ENCODE measurements around the gene MYLK4. TPM values are rescaled to one million over a fixed set of nuclear protein-coding genes. Genes with fewer than 3 reads are reported as not detected.

Gene MYLK4
- total and polyA plus RNA-seq, 8 donors = 0.12 to 1.3 (median 0.43) TPM; not detected in 3

GRCh38 chr6:2655844-2656433, 94.8 kb downstream of the MYLK4 start:
- 59 to 81% (median 70%) methylated on average over 3 of the region's 3 CpGs for WGBS, 5 donors
- no peaks in the 10 kb centered on the region for H3K9me3 ChIP-seq
- no peaks in the 10 kb centered on the region for H3K36me3 ChIP-seq
- H3K4me3 ChIP-seq = no peak overlapping the region
- H3K4me1 ChIP-seq = no peaks in the 10 kb centered on the region
- no peak for TF ChIP-seq CTCF (IDR thresholded peaks at IDR 0.05)
- no peak for TF ChIP-seq EP300 (IDR thresholded peaks at IDR 0.05)
- no peak for TF ChIP-seq POLR2AphosphoS5 (IDR thresholded peaks at IDR 0.05)
- intact Hi-C loops (cut with DNase I; ENCODE audit: low total_unique reads) = no loop called here
- H3K27ac ChIP-seq = no peak overlapping the region
- no peaks in the 10 kb centered on the region for H3K27me3 ChIP-seq
- DNase-seq = no peak

- Histone ChIP-seq H3K9me3 (no peaks in the 10 kb centered on the region), H3K4me1 (no peaks in the 10 kb centered on the region), H3K27ac (no peak overlapping the region), H3K36me3 (no peaks in the 10 kb centered on the region), H3K27me3 (no peaks in the 10 kb centered on the region), H3K4me3 (no peak overlapping the region)
- TF ChIP-seq POLR2AphosphoS5 (IDR thresholded peaks at IDR 0.05) (no peak), POLR2A (IDR thresholded peaks at IDR 0.05) (no peak), CTCF (IDR thresholded peaks at IDR 0.05) (no peak), EP300 (IDR thresholded peaks at IDR 0.05) (no peak)
- WGBS, 5 donors = 60 to 88% (median 83%) methylated on average over 1 of the region's 1 CpG
- intact Hi-C loops (cut with DNase I; ENCODE audit: low total_unique reads) = no loop called here
- DNase-seq = no peak
These were observed 97.2 kb downstream of the MYLK4 start for GRCh38 chr6:2653369-2654032.

- H3K27me3 ChIP-seq = no peaks in the 10 kb centered on the region
- H3K27ac ChIP-seq = no peak overlapping the region
- no peaks in the 10 kb centered on the region for H3K36me3 ChIP-seq
- no peak overlapping the region for H3K4me3 ChIP-seq
- H3K9me3 ChIP-seq = no peaks in the 10 kb centered on the region
- TF ChIP-seq POLR2AphosphoS5 (IDR thresholded peaks at IDR 0.05) (no peak), EP300 (IDR thresholded peaks at IDR 0.05) (no peak), POLR2A (IDR thresholded peaks at IDR 0.05) (no peak)
- H3K4me1 ChIP-seq = no peaks in the 10 kb centered on the region
- no peak for DNase-seq
- 55 to 93% (median 69%) methylated on average over 3 of the region's 3 CpGs for WGBS, 5 donors
- intact Hi-C loops (cut with DNase I; ENCODE audit: low total_unique reads) = no loop called here
These were observed 98.1 kb downstream of the MYLK4 start for GRCh38 chr6:2652611-2653010.

GRCh38 chr6:2651961-2652360, 98.8 kb downstream of the MYLK4 start:
- intact Hi-C loops (cut with DNase I; ENCODE audit: low total_unique reads) = no loop called here
- H3K4me3 ChIP-seq = no peak overlapping the region

More at GRCh38 chr6:2651961-2652360, 98.8 kb downstream of the MYLK4 start:
- H3K36me3 ChIP-seq = no peaks in the 10 kb centered on the region
- TF ChIP-seq POLR2A (IDR thresholded peaks at IDR 0.05) (no peak), EP300 (IDR thresholded peaks at IDR 0.05) (no peak), CTCF (IDR thresholded peaks at IDR 0.05) (no peak), POLR2AphosphoS5 (IDR thresholded peaks at IDR 0.05) (no peak)
- DNase-seq = no peak
- WGBS, 5 donors = 85 to 94% (median 90%) methylated on average over 3 of the region's 3 CpGs
- no peaks in the 10 kb centered on the region for H3K9me3 ChIP-seq
- H3K27me3 ChIP-seq = no peaks in the 10 kb centered on the region
- H3K27ac ChIP-seq = no peak overlapping the region
- no peaks in the 10 kb centered on the region for H3K4me1 ChIP-seq
